GM18873 (cell line): Measurements from ENCODE around the gene MFSD12.

Experiments
- ATAC-seq: cut with Tn5 transposase; IDR thresholded peaks from one replicate; pipeline ENCODE4 v1.9.1; 2021; ENCODE audit warnings: mild to moderate bottlenecking, moderate library complexity, moderate number of reproducible peaks; ENCODE audit not compliant: unreplicated experiment, low FRiP score

The MFSD12 gene

DNA sequence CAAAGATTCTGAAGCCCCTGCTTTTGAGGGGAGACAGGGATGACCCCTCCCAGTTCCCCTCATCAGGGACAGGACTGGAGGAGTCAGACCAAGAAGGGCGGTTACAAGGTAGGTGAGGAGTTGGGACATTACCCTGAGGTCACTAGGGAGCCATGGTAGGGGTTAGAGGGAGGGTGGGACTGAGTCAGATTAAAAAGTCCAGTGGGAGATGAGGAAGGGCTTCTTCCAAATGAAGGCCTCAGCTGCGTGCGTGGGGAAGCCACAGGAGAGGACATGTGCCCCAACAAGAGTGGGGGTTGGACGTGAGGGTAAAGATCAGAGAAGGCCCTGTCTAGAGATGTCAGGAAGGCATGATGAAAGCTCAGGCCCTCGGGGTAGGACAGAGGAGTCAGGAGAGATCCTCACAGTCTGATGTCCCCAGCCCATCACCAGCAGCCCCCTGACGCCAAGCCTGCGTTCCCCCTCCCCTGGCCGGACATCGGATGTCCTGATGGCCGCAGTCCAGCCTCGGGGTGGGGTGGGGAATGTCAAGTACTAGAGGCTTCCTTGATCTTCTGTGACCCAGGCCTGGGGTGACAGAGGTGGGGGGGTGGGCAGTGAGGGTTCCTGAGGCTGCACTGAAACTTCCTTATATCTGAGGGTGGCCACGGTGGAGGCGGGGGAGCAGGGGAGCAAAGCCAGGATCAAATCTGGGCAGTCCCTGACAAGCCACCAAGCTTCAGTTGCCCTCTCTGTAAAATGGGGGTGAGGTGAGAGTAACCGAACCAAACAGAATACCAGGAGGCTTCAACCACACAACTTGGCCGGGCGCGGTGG, 6.5 kb upstream of the MFSD12 start:
- no peak for ATAC-seq

DNA sequence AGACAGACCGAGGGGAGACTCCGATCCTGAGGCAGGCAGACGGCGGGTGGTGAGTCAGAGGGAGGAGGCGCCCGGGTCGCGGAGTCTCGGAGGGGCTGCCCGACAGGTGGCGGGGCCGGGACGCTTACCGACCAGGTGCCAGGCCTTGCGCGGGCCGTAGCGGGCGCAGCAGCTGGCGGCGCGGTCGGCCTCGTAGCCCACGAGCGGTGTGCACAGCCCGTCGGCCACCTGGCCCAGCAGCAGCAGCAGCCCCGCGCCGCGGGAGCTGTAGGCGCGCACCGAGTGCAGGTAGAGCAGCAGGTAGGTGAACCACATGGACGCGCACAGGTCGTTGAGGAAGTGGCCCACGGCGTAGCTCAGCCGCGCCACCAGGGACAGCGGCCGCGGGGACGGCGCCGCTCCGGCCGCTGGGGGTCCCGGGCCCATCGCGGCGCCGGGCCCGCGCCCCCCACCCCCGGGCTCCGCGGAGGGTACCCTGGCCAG, 367 bp downstream of the MFSD12 start:
- ATAC-seq, result peak; percentile 12

DNA sequence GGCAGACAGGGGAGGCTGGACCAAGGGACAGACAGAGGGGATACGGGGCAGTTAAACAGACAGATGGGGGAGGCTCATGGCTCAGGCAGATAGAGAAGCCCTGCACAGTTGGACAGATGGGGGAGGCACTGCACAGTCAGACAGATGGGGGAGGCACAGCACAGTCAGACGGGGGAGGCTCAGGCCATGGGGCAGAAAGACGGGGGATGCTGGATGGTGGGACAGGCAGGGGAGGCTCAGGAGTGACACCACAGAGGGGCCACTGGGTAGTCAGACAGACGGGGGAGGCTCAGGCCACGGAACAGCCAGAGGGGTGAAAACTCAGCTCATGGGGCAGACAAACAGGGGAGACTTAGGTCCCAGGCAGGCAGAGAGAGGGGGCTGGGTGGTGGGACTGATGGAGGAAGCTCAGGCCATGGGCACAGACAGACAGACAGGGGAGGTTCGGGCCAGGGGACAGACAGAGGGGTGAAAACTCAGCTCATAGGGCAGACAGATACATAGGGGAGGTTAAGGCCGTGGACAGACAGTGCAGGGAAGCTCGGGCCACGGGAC, 886 bp downstream of the MFSD12 start:
- no peak for ATAC-seq

DNA sequence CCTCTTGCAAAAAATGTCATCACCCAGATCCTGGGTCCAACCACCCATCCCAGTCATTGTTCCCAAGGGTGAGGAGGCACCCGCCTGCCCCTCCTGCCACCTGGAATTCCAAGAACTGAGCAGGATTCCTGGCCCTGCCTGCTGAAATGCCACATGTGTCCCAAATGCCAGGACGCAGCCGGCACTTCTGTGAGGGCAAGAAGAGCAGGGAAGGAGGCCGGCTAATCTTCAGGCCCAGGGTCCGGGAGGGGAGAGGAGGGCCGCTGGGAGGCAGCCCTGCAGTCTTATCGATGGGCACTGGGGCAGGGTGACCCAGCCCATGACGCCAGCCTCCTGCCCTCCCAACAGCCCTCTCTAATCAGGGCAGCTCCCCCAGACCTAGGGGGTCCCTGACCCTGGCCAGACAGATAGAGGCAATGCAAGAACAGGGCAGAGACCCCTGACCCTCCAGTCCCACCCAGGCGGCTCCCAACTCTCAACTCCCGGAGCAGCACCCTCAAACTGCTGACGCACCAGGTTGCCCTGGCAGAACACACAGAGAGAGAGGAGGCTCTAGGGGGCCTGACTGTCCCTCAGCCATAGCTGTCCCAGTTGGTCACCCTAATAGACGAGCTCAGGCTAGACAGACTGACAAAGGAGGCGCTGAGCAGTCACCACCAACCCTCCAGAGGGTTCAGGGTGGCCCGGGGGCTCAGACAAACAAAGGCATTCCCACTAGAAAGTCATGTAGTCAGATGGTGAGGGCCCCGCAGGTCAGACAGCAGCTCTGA, 1.5 kb downstream of the MFSD12 start:
- ATAC-seq, result no peak

DNA sequence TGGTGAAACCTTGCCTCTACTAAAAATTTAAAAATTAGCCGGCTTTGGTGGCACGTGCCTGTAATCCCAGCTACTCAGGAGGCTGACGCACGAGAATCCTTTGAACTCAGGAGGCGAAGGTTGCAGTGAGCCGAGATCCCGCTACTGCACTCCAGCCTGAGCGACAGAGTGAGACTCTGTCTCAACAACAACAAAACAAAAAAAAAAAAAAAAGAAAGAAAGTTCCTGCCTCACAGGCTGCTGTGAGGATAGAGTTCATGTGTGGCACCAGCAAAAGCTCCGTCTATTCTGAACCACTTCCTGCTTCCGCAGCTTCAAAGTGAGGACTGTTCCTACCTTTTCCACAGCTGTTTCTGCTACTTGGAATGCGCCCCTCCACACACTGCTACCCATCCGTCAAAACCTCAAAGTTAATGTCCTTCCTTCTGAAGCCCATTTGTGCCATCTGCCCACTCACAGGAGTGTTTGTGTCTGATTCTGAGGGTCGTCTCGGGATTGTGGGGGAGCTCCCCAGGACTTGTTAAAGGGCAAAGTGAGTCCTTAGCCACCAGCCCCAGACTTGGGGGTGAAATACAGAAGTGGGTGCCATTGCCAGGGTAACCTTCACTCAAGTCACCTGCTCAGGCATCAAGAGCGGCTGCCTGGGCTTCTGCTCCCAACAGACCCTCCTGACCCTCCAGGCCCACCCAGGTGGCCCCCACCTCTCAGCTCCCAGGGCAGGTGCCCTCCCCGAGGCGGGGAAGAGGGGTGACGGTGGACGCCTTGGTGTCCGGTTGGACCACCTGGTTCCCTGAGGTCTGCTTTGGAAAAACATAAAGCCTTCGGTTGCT, 2.9 kb downstream of the MFSD12 start:
- no peak for ATAC-seq

DNA sequence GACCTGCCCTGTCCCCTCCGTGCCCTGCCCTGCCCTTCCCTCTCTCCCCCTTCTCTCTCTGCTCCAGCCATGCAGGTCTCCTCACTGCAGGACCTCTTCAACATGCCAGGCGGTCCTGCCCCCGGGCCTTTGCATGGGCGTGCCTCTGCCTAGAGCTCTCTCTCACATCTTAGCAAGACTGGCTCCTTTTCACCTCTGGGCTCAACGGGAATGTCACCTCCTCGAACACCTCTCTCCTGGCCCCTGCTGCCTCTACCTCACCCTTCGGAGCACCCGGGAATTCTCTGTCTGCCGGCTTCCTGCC, 5.6 kb downstream of the MFSD12 start:
- no peak for ATAC-seq

DNA sequence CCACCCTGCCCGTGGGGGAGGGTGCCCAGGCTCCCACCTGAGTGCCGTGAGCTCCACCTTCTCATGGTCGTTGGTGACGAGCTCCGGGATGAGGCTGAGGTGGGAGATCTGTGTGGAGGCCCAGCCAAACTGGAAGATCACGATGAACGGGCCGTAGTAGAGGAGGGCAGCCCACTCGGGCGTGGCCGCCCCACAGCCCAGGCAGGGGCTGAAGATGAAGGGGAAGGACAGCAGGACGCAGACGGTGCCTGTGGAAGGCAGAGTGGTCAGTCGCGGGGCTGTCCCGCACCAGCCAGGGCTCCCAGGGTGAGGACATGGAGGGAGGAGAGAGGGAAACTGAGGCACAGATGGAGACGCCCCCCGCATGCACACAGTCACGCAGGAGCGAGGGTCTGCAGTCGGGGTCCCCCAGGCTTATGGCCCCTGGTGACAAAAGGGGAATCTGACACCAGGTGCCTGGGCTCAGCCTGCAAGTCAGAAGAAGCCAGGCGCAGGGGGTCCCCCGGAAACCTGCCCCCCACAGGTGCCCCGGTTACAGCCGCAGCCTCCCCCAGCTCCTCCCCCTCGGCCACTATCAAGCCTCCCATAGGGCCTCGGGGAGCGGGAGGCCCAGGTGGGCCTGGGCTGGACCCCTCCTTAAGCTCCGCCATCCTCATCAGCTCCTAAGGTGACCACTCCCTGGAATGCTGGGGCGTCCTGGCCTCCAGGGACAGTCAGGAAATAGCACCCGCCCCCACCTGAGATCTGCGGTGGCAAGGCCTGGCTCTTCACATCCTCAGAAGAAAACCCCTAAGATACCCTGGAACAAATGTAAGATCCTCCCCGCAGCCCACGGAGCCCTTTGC, 6.2 kb downstream of the MFSD12 start:
- ATAC-seq, result no peak

DNA sequence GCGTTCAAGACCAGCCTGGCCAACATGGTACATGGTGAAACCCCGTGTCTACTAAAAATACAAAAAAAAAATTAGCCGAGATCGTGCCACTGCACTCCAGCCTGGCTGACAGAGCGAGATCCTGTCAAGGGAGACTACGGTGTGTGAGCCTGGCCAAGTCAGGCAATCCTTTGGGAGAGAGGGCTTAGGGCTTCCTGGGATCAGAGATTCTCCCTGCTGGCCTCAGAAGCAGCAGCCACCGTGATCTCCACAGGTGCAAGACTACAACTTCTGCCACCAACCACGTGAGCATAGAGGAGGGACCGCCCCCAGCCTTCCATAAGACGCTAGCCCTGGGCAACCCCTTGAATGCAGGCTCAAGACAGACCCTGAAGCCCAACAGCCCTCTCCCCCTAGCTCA, 7.6 kb downstream of the MFSD12 start:
- no peak for ATAC-seq

DNA sequence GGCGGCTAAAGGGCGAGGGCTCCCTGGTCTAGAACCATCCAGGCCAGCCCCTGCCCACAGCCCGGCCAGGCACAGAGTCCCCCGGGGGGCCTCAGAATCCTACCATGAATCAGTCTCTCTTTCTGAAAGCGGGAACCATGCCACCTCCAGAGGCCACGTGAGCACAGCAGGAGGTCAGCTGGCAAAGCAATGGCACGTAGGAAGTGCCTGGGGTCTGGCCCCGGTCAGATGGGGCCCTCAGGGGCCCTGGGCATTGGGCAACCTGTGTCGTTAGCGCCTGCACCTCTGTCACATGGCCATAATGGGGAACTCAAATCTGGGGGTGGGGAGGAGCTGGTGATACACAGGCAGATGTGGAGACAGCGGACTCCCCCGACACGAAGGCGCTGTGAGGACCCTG, 8.8 kb downstream of the MFSD12 start:
- no peak for ATAC-seq

DNA sequence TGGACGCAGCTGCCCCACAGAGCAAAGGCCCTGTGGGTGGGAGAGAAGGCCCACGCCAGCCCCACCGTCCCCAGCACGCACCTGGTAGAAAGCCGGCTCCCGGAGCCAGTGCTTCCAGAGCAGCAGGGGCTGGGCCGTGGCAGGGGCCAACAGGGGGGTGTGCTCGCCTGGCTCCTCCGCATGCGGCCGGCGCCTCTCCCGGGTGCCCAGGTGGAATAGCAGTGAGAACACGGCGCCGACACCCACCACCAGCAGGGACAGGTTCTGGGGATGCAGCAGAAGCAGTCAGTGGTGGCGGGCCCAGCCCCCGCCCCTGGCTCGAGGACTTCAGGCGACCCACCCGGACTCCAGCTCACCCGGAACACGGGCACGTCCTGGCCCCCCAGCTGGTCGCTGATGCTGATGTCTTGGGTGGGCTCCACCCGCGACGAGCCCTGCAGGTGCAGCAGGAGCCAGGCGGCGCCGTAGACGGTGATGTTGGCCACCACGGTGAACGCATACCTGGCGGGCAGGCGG, 9.6 kb downstream of the MFSD12 start:
- ATAC-seq, result no peak

DNA sequence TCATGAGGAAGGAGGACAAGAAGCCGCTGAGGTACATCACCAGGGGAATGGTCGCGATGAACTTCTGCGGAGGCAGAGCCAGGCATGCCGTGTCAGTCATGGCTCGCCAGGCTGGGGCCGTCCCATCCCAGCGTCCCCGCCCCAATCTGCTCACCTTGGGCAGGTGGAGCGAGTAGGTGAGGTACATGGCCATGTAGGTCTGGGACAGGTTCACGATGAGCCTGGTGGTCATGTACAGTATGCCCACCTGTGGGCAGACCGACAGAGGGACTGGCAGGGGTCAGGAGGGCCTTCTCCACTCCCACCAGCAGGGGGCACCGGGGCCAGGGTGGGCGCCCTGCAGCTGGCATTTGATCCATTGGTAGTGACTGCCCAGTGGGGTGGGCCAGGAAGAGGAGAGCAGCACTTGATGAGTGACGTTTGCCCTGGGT, 10.1 kb downstream of the MFSD12 start:
- no peak for ATAC-seq

DNA sequence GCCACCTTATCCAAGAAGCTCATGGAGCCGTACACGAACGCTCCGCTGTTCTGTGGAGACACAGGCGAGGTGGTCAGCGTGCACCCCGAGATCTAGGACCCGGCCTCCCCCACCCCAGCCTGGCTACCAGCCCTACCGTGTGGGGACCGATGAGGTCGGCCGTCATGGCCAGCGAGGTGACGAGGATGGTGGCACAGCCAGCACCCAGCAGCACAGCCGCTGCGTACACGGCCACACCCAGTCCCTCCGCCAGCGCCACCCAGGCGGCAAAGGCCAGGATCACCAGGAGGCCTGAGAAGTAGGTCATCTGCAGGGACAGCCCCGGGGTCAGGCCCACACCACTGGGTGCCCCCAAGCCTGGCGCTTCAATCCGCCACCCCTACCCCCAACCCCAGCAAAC, 11.3 kb downstream of the MFSD12 start:
- no peak for ATAC-seq

DNA sequence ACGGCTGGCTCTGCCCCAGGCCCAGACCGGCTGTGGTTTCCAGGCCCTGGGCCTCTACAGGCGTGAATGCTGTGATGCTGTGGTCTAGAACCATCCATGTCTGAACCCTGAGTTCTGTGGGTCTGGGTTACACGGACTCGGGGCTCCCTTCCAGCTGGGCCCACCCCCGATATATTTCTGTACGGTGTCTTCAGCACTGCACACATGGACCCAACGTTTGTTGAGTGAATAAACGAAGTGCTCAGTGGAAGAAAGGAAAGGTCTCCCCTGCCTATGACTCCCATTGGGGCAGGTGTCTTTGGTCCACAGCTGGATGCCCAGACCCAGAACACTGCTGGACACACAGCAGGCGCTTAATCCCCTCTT, 11.7 kb downstream of the MFSD12 start:
- ATAC-seq, result no peak

DNA sequence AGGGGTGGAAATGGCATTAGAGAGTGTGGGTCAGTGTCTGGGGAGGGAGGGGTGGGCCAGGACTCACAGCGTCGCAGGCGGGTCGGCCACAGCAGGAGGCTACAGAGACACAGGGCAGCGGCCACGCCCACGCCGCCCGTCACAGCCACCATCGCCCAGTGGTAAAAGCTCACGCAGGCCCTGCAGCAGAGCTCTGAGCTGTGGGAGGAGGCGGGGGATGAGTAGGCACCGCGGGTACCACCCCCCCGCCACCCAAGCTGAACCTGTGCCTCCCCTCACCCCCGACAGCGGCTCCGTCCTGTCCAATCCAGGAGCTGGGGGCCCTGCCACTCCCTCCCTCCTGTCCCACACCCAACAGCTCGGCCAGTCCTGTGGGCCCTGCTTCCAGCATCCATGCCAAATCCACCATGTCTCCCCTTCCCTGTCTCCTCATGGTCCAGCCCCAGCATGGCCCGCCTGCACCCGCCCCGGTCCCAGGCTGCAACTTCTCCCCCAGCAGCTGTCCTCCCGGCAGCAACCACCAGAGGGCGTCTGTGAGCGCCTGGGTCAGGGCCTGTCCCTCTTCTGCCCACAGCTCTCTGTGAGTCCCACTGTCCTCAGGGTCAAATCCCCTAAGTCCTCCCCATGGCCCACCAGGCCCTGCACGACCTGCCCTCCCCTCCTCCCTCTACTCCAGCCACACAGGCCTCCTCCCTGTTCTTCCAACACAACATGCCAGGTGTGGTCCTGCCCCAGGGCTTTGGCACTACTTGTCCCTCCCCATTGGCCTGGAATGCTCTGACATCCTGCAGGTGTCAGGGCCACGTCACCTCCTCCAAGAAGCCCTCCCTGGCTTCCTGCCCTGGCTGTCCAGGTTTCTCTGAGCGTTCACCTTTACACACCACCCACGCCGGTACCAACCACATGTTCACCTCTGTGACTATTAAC, 12.4 kb downstream of the MFSD12 start:
- ATAC-seq, result no peak

DNA sequence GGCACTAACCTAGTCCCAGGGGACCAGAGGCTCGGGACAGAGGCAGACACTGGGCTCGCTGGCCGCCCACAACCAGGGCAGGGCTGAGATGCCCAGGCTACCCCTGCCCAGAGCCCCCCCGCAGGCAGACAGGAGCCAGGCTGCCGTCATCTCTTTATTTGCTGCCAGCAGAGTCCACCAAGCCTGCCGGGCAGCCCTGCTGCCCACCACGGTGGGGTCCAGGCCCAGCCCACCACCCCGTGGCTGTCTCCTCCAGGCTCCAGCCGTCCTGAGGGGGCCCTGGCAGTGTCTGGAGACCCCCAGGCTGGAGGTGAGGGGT, 13.4 kb downstream of the MFSD12 start:
- ATAC-seq, result no peak

DNA sequence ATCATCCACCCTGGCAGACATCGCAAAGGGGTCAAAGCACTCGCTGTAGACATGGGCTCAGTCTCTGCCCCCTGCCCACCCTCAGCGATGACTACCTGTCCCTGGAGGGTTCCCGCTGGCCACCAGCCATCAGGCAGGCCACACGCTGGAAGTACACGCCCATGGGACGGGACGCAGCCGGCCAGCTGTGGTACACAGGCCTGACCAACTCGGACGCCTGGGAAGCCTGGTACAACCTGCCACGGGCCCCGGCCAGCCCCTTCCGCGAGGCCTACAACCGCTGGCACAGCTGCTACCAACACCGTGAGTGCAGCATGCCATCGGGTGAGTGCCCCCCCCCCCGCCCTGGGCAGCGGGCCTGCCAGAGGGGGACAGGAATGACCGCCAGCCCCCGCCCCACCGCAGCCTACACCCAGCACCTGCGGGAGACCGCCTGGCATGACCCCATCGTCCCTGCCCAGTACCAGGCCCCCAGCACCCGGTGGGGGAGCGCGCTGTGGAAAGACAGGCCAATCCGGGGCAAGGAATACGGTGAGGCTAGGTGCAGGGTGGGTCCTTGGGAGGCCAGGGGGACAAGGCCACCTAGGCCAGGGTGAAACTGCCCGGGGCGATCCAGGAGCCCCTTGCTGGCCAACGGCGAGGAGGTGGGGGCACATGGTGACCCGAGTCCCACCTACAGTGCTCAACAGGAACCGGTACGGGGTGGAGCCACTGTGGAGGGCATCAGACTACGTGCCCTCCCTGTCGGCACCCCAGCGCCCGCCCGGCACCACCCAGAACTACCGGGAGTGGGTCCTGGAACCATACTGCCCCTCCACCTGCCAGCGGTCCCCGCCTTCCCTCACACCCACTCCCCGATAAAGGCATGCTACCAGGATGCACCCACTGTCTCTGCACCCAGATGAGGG, 14.0 kb downstream of the MFSD12 start:
- ATAC-seq, result no peak

DNA sequence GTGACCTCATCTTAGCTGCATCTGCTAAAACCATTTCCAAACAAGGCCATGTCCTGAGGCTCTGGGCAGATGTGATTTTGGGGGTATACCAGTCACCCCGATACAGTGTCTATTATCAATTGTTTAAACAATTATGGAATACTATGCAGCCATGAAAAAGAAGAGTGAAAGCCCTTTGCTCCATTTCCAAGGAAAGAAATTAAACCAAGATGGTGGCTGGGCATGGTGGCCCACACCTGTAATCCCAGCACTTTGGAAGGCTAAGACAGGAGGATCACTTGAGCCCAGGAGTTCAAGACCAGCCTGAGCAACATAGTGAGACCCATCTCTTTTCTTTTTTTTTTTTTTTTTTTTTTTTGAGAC, 17.6 kb downstream of the MFSD12 start:
- ATAC-seq, result no peak
